Measurements from ENCODE around the gene PTPRA. TPM values are rescaled to one million over a fixed set of nuclear protein-coding genes. Genes with fewer than 3 reads are reported as not detected.
A peak's percentile ranks its signal among the peaks of the same experiment; 100 is the strongest.
"Not testable (repeated sequence)": the region's sequence is repeated elsewhere in the genome, so short reads cannot be mapped to it uniquely, and the experiment has no call there.

PTPRA gene
- polyA plus RNA-seq, 3 donors, result 89.1 to 108 (median 97.5) TPM

DNA sequence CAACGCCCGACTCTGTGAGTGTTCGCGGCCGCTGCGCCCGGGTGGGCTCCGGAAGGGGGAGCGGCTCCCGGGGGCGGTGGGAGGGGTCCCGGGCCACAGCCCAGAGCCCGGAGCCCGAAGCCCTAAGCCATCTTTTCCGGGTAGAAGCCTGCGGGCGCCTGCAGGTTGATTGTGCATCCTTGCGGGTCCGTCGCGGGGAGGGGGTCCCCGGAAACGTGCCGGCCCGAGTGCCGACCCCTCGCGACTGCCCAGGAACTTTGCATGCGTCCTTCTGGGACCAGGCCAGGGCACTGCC is 413 bp downstream of the PTPRA start:
- peak in 4 of 11 donors; percentile 47 to 58 (median 50) for DNase-seq (ENCODE audit: extremely low read depth in 1 of 11, low read depth in 9 of 11, low spot score in 4 of 11)

DNA sequence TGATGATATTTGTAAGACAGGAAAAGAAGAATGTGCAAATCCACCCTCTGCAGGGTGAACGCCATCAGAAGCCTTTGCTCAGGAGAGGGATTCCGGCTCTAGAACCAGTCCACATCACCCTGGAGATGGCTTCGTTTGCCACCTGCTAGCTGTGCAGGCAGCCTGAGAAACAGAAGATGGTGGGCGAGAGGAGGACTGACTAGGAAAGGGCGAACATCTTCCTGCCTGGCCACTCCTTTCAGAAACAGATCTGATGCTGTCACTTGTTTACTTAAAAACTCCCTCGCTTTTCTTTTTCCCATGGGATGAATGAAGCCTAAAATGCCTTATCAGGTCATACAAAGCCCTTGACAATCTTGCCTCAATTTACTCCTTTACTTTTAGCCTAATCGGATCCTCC is 1.2 kb downstream of the PTPRA start:
- no peak for DNase-seq (ENCODE audit: extremely low read depth in 1 of 11, low read depth in 9 of 11, low spot score in 4 of 11)

GRCh38 chr20:2875690-2876203 is 2.5 kb downstream of the PTPRA start:
- no peak for DNase-seq (ENCODE audit: extremely low read depth in 1 of 11, low read depth in 9 of 11, low spot score in 4 of 11)

GRCh38 chr20:2878515-2878914 is 5.2 kb downstream of the PTPRA start:
- no peak for DNase-seq (ENCODE audit: extremely low read depth in 1 of 11, low read depth in 9 of 11, low spot score in 4 of 11)

DNA sequence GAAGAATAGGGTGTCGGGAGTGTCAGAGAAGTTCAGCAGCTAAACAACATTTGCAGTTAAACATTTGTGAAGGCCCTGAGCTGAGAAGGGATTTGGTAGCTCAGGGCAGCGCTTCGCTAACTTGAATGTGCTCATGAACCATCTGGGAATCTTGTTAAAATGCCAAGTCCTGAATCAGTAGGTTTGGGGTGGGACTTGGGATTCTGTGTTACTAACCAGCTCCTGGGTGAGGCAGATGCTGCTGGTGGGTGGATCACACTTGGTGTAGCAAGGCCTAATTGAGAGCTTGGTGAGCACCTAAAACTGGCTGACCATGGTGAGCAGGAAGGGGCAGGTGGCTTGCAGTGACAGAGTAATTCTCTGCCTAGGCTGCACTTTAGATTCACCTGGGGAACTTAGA is 5.9 kb downstream of the PTPRA start:
- no peak for DNase-seq (ENCODE audit: extremely low read depth in 1 of 11, low read depth in 9 of 11, low spot score in 4 of 11)

GRCh38 chr20:2880650-2881049 is 7.4 kb downstream of the PTPRA start:
- DNase-seq (ENCODE audit: extremely low read depth in 1 of 11, low read depth in 9 of 11, low spot score in 4 of 11), result no peak

GRCh38 chr20:2883726-2884637 is 10.7 kb downstream of the PTPRA start:
- DNase-seq (ENCODE audit: extremely low read depth in 1 of 11, low read depth in 9 of 11, low spot score in 4 of 11), result no peak

DNA sequence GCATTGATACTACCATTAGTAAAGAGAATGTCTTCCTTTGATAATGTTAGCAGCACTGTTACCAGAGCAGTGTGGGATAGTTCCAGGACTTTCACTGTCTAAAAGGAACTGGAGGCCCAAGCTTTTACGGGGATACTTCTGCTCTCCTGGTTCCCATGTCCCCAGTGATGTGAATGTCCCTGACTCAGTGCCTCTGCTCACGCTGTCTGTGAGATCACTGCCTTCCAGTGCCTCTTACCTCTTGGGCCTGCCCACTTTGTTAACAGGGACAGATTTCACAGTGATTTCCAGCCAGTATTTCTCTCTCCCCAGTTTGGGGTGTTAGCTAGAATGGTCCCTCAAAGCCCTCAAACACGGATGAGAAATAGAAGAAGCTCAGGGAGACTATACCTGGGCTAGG is 14.4 kb downstream of the PTPRA start:
- no peak for DNase-seq (ENCODE audit: extremely low read depth in 1 of 11, low read depth in 9 of 11, low spot score in 4 of 11)

- DNase-seq (ENCODE audit: extremely low read depth in 1 of 11, low read depth in 9 of 11, low spot score in 4 of 11), result no peak
Observed at GRCh38 chr20:2888224-2888955, 15.1 kb downstream of the PTPRA start.

- no peak for DNase-seq (ENCODE audit: extremely low read depth in 1 of 11, low read depth in 9 of 11, low spot score in 4 of 11)
Observed at GRCh38 chr20:2889209-2889608, 15.9 kb downstream of the PTPRA start.

GRCh38 chr20:2889797-2890196 is 16.5 kb downstream of the PTPRA start:
- no peak for DNase-seq (ENCODE audit: extremely low read depth in 1 of 11, low read depth in 9 of 11, low spot score in 4 of 11)

- DNase-seq (ENCODE audit: extremely low read depth in 1 of 11, low read depth in 9 of 11, low spot score in 4 of 11), result no peak
Observed at GRCh38 chr20:2890742-2891141, 17.5 kb downstream of the PTPRA start.

GRCh38 chr20:2891343-2891742 is 18.1 kb downstream of the PTPRA start:
- DNase-seq (ENCODE audit: extremely low read depth in 1 of 11, low read depth in 9 of 11, low spot score in 4 of 11), result no peak

DNA sequence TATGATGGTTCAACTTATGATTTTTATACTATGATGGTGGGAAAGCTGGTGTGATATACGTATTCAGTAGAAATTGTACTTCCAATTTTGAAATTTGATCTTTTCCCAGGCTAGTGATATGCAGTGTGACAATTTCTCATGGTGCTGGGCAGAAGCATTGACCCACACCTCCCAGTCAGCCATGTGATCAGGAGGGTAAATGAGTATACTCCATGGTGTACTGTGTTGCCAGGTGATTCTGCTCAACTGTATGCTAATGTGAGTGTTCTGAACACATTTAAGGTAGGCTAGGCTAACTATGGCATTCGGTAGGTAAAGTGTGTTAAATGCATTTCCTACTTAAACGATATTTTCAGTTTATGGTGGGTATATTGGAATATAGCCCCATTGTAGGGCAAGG is 19.1 kb downstream of the PTPRA start:
- DNase-seq (ENCODE audit: extremely low read depth in 1 of 11, low read depth in 9 of 11, low spot score in 4 of 11), result no peak

DNA sequence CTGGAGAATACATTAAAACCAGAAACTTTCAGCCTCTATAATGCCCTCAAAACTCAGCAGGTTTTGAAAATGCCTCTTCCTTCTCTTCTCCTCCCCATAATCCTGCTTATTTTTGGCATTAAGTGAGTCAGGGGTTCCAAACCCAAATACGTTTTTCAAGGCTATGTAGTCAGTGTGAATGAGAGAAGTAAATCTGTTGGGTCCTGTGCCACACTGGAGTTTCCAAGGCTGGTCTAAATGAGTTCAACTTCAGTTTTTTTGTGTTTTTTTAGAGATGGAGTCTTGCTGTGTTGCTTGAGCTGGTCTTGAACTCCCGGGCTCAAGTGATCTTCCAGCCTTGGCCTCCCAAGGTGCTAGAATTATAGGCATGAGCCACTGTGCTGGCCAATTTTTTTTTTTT is 20.9 kb downstream of the PTPRA start:
- DNase-seq (ENCODE audit: extremely low read depth in 1 of 11, low read depth in 9 of 11, low spot score in 4 of 11), result no peak

DNA sequence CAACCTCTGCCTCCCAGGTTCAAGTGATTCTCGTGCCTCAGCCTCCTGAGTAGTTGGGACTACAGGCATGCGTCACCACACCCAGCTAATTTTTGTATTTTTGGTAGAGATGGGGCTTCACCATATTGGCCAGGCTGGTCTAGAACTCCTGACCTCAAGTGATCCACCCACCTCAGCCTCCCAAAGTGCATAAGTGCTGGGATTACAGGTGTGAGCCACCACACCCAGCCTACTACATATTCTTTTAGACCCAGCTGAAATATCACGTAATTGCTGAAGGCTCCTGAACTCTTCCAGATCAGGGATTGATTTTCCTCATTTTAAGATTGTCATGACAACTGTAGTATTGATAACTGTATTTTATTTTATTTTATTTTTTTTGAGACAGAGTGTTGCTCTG is 21.9 kb downstream of the PTPRA start:
- DNase-seq (ENCODE audit: extremely low read depth in 1 of 11, low read depth in 9 of 11, low spot score in 4 of 11), result not testable (repeated sequence)

- no peak for DNase-seq (ENCODE audit: extremely low read depth in 1 of 11, low read depth in 9 of 11, low spot score in 4 of 11)
Observed at GRCh38 chr20:2899243-2899642, 26.0 kb downstream of the PTPRA start.

- peak in 1 of 11 donors; percentile 17 for DNase-seq (ENCODE audit: extremely low read depth in 1 of 11, low read depth in 9 of 11, low spot score in 4 of 11)
Observed at GRCh38 chr20:2900845-2901592, 27.7 kb downstream of the PTPRA start.

- DNase-seq (ENCODE audit: extremely low read depth in 1 of 11, low read depth in 9 of 11, low spot score in 4 of 11), result no peak
Observed at GRCh38 chr20:2902291-2902690, 29.0 kb downstream of the PTPRA start.

DNA sequence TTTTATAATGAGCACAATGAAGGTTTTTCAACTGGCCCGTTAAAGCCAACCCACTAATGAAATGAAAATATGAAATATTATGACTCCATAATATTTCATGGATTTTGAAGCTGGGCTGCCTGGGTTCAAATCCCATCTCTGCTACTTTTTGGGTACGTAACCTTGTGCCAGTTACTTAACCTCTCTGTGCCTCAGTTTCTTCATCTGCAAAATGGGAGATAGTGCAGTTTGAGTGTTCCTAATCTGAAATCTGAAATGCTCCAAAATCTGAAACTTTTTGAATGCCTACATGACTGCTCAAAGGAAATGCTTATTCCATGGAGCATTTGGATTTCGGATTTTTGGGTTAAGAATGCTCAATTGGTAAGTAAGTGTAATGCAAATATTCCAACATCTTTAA is 29.5 kb downstream of the PTPRA start:
- no peak for DNase-seq (ENCODE audit: extremely low read depth in 1 of 11, low read depth in 9 of 11, low spot score in 4 of 11)

All from renal cortex interstitium (tissue), 11 donors.